ACC112 (cell line): ENCODE measurements around the gene ZDHHC21.

Experiments
- H2AFZ ChIP-seq: fragments of 200-600 bp; sonication (generic); one replicate; pipeline ENCODE4 v1.6.0; 2017; ENCODE audit warnings: antibody characterized with exemption, low read length; ENCODE audit not compliant: unreplicated experiment
- H3K27ac ChIP-seq: fragments of 200-600 bp; sonication (generic); 2 replicates; pipeline ENCODE4 v1.5.1; 2014; ENCODE audit warnings: low read depth, mild to moderate bottlenecking, antibody characterized with exemption, low read length, moderate library complexity
- H3K27me3 ChIP-seq: fragments of 200-600 bp; sonication (generic); 2 replicates; pipeline ENCODE4 v1.6.1; 2014; ENCODE audit warnings: mild to moderate bottlenecking, antibody characterized with exemption, low read length, moderate library complexity, mixed read lengths; ENCODE audit not compliant: insufficient read depth
- H3K36me3 ChIP-seq: fragments of 200-600 bp; sonication (generic); 2 replicates; pipeline ENCODE4 v1.6.1; 2016; ENCODE audit warnings: mild to moderate bottlenecking, antibody characterized with exemption, low read length, moderate library complexity, mixed read lengths; ENCODE audit not compliant: insufficient read depth
- H3K4me1 ChIP-seq: fragments of 200-600 bp; sonication (generic); one replicate; pipeline ENCODE4 v1.6.1; 2016; ENCODE audit warnings: low read length, mixed read lengths; ENCODE audit not compliant: insufficient read depth, unreplicated experiment, control insufficient read depth
- H3K4me3 ChIP-seq: fragments of 200-600 bp; sonication (generic); 2 replicates; pipeline ENCODE4 v1.5.1; 2014; ENCODE audit warnings: mild to moderate bottlenecking, low read depth, low read length
- H3K79me2 ChIP-seq: fragments of 200-600 bp; sonication (generic); one replicate; pipeline ENCODE4 v1.6.0; 2016; ENCODE audit warnings: low read length; ENCODE audit not compliant: control insufficient read depth, unreplicated experiment, insufficient read depth

The ZDHHC21 gene

GRCh38 chr9:14616188-14616982 is 76.8 kb downstream of the ZDHHC21 start:
- Histone ChIP-seq H3K4me1 (no peaks in the 10 kb centered on the region), H3K79me2 (no peaks in the 10 kb centered on the region), H3K4me3 (no peak overlapping the region), H3K27ac (no peak overlapping the region), H3K36me3 (no peaks in the 10 kb centered on the region), H2AFZ (no peak overlapping the region), H3K27me3 (no peaks in the 10 kb centered on the region)

DNA sequence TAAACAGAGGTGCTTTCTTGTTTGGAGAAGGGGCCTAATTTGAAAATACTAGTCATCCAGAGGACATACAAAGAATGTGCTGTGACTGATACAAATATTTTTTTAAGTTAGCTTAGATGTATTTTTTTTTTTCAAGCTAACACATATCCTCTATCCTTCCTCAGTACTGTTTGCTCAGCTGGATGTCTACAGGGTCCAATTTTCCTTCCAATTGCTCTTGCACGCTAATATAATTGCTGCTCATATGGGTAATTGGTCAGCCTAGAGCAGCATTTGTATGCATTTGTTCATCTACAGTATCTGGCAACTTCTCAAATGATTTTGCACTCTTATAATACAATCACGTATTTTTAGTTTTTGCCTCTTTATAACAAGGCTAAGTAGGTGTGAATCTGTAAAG is 84.7 kb downstream of the ZDHHC21 start:
- no peak overlapping the region for H3K4me3 ChIP-seq
- H2AFZ ChIP-seq = no peak overlapping the region
- H3K36me3 ChIP-seq = no peaks in the 10 kb centered on the region
- no peaks in the 10 kb centered on the region for H3K4me1 ChIP-seq
- H3K27me3 ChIP-seq = no peaks in the 10 kb centered on the region
- H3K27ac ChIP-seq = no peak overlapping the region
- no peaks in the 10 kb centered on the region for H3K79me2 ChIP-seq

- H3K27ac ChIP-seq = no peak overlapping the region
- H3K4me1 ChIP-seq = no peaks in the 10 kb centered on the region
- H3K79me2 ChIP-seq = no peaks in the 10 kb centered on the region
- H3K36me3 ChIP-seq = peaks cover 6% of the 10 kb centered on the region; the same call in 1 of the 2 replicates
- H3K4me3 ChIP-seq = no peak overlapping the region
- H2AFZ ChIP-seq = no peak overlapping the region
- no peaks in the 10 kb centered on the region for H3K27me3 ChIP-seq
Observed at GRCh38 chr9:14597171-14597799, 95.9 kb downstream of the ZDHHC21 start.

GRCh38 chr9:14593406-14593805 is 99.8 kb downstream of the ZDHHC21 start:
- no peak overlapping the region for H3K27ac ChIP-seq
- H3K4me3 ChIP-seq = no peak overlapping the region
- no peak overlapping the region for H2AFZ ChIP-seq
- H3K27me3 ChIP-seq = no peaks in the 10 kb centered on the region
- no peaks in the 10 kb centered on the region for H3K4me1 ChIP-seq
- no peaks in the 10 kb centered on the region for H3K79me2 ChIP-seq
- H3K36me3 ChIP-seq = peaks cover 6% of the 10 kb centered on the region; the same call in 1 of the 2 replicates

DNA sequence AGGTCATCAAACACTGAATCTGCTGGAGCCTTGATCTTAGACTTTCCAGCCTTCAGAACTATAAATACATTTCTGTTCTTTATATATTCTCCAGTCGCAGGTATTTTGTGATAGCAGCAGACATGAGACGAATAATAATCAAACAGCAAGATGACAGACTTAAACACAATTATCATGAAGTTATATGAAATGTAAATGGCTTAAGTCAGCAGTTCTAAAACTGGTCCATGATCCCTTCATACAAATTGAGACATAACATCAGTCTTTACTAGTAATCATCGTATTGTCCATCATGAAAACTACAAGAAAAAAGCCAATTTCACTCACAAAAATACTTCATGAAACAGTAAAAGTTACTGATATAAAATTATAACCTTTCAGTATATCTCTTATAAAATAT is 101.8 kb downstream of the ZDHHC21 start:
- Histone ChIP-seq H3K79me2 (no peaks in the 10 kb centered on the region), H3K27me3 (no peaks in the 10 kb centered on the region), H3K4me1 (no peaks in the 10 kb centered on the region), H3K27ac (no peak overlapping the region), H3K4me3 (no peak overlapping the region), H2AFZ (no peak overlapping the region), H3K36me3 (peaks cover 6% of the 10 kb centered on the region; the same call in 1 of the 2 replicates)

GRCh38 chr9:14585730-14586473 is 107.3 kb downstream of the ZDHHC21 start:
- H3K4me3 ChIP-seq = no peak overlapping the region
- H3K36me3 ChIP-seq = no peaks in the 10 kb centered on the region
- H3K4me1 ChIP-seq = no peaks in the 10 kb centered on the region
- no peak overlapping the region for H2AFZ ChIP-seq
- H3K27me3 ChIP-seq = no peaks in the 10 kb centered on the region
- no peaks in the 10 kb centered on the region for H3K79me2 ChIP-seq
- no peak overlapping the region for H3K27ac ChIP-seq

GRCh38 chr9:14584571-14584970 is 108.7 kb downstream of the ZDHHC21 start:
- no peaks in the 10 kb centered on the region for H3K36me3 ChIP-seq
- no peak overlapping the region for H3K27ac ChIP-seq
- H2AFZ ChIP-seq = no peak overlapping the region
- H3K27me3 ChIP-seq = no peaks in the 10 kb centered on the region
- no peaks in the 10 kb centered on the region for H3K4me1 ChIP-seq
- no peak overlapping the region for H3K4me3 ChIP-seq
- H3K79me2 ChIP-seq = no peaks in the 10 kb centered on the region

GRCh38 chr9:14578030-14578429 is 115.2 kb downstream of the ZDHHC21 start:
- H3K36me3 ChIP-seq = no peaks in the 10 kb centered on the region
- H3K27me3 ChIP-seq = no peaks in the 10 kb centered on the region
- no peak overlapping the region for H3K27ac ChIP-seq
- H3K4me1 ChIP-seq = no peaks in the 10 kb centered on the region
- H3K79me2 ChIP-seq = no peaks in the 10 kb centered on the region
- H3K4me3 ChIP-seq = no peak overlapping the region
- H2AFZ ChIP-seq = no peak overlapping the region

- Histone ChIP-seq H3K4me3 (no peak overlapping the region), H2AFZ (no peak overlapping the region), H3K79me2 (no peaks in the 10 kb centered on the region), H3K27me3 (no peaks in the 10 kb centered on the region), H3K4me1 (no peaks in the 10 kb centered on the region), H3K36me3 (no peaks in the 10 kb centered on the region), H3K27ac (no peak overlapping the region)
Observed at GRCh38 chr9:14574173-14574572, 119.1 kb downstream of the ZDHHC21 start.

- Histone ChIP-seq H3K4me1 (no peaks in the 10 kb centered on the region), H3K4me3 (no peak overlapping the region), H3K27ac (no peak overlapping the region), H3K36me3 (no peaks in the 10 kb centered on the region), H3K27me3 (no peaks in the 10 kb centered on the region), H3K79me2 (no peaks in the 10 kb centered on the region), H2AFZ (no peak overlapping the region)
Observed at GRCh38 chr9:14573319-14573718, 119.9 kb downstream of the ZDHHC21 start.
